Ishikawa (cell line): ENCODE data around the gene RRM2.

ENCODE experiments used
- RAD21 ChIP-seq: IDR thresholded peaks from 2 replicates; pipeline ENCODE4 v1.6.1; 2012; ENCODE audit warnings: low read depth
- REST ChIP-seq: IDR thresholded peaks from 2 replicates; pipeline ENCODE4 v1.6.1; 2012; ENCODE audit warnings: low read depth, mild to moderate bottlenecking
- USF1 ChIP-seq: IDR thresholded peaks from 2 replicates; pipeline ENCODE4 v1.6.1; 2012
- ZBTB7A ChIP-seq: IDR thresholded peaks from 2 replicates; pipeline ENCODE4 v1.6.1; 2012; ENCODE audit warnings: low read depth

GRCh38 chr2:10132043-10132575 is 9.6 kb downstream of the RRM2 start:
- TF ChIP-seq REST: no peak
- TF ChIP-seq ZBTB7A: no peak
- no peak for TF ChIP-seq RAD21
- no peak for TF ChIP-seq USF1
